HUES48 (cell line): ENCODE data around the gene FRMD6.

Source experiments
- H3K27ac ChIP-seq: one replicate; pipeline ENCODE4 v1.7.0; 2013; ENCODE audit warnings: low read depth, low read length, inconsistent platforms
- H3K27me3 ChIP-seq: 2 replicates; pipeline ENCODE4 v1.6.1; 2013; ENCODE audit warnings: mild to moderate bottlenecking, low read length; ENCODE audit not compliant: control insufficient read depth, insufficient read depth
- H3K36me3 ChIP-seq: 2 replicates; pipeline ENCODE4 v1.6.1; 2013; ENCODE audit warnings: low read length; ENCODE audit not compliant: control insufficient read depth, insufficient read depth
- H3K4me1 ChIP-seq: 2 replicates; pipeline ENCODE4 v1.6.1; 2013; ENCODE audit warnings: mild to moderate bottlenecking, low read length; ENCODE audit not compliant: control insufficient read depth, insufficient read depth
- H3K4me3 ChIP-seq: 2 replicates; pipeline ENCODE4 v1.5.1; 2013; ENCODE audit warnings: mild to moderate bottlenecking, low read depth, low read length
- H3K9ac ChIP-seq: 2 replicates; pipeline ENCODE4 v1.6.1; 2013; ENCODE audit warnings: mild to moderate bottlenecking, low read depth, low read length, moderate library complexity
- H3K9me3 ChIP-seq: 2 replicates; pipeline ENCODE4 v1.6.1; 2013; ENCODE audit warnings: low read length; ENCODE audit not compliant: control insufficient read depth, insufficient read depth

FRMD6 gene

DNA sequence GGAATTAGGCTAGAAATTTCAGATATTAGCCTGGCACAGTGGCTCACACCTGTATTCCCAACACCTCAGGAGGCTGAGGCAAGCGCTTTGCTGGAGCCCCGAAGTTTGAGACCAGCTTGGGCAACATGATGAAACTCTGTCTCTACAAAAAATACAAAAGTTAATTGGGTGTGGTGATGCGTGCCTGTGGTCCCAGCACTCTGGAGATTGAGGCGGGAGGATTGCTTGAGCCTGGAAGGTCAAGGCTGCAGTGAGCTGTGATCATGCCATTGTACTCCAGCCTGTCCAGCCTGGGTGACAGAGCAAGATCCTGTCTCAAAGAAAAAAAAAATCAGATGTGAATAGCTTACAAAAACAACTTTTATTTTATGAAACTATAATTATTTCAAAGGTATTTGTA is 15.1 kb downstream of the FRMD6 start:
- H3K9me3 ChIP-seq = no peaks in the 10 kb centered on the region
- H3K4me1 ChIP-seq = peaks cover 4% of the 10 kb centered on the region; the same call in 1 of the 2 replicates
- H3K27ac ChIP-seq = no peak overlapping the region
- H3K9ac ChIP-seq = no peak overlapping the region
- no peaks in the 10 kb centered on the region for H3K27me3 ChIP-seq
- H3K36me3 ChIP-seq = no peaks in the 10 kb centered on the region
- no peak overlapping the region for H3K4me3 ChIP-seq

DNA sequence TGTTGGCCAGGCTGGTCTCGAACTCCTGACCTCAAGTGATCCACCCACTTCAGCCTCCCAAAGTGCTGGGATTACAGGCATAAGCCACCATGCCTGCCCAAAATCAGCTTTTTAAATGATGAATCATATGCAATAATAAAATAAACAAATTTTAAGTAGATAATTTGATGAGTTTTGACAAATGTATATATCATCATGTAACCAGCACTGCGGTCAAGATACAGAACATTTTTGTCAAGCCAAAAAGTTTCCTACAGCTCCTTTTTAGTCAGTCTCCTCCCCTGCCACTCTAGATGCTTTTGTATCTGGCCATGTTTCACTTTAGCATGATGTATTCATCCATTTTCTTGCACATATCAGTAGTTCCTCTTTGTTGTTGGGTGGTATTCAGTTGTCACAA is 17.2 kb downstream of the FRMD6 start:
- Histone ChIP-seq H3K27me3 (no peaks in the 10 kb centered on the region), H3K4me3 (no peak overlapping the region), H3K36me3 (no peaks in the 10 kb centered on the region), H3K27ac (no peak overlapping the region), H3K9me3 (no peaks in the 10 kb centered on the region), H3K9ac (no peak overlapping the region), H3K4me1 (peaks cover 4% of the 10 kb centered on the region; the same call in 1 of the 2 replicates)

DNA sequence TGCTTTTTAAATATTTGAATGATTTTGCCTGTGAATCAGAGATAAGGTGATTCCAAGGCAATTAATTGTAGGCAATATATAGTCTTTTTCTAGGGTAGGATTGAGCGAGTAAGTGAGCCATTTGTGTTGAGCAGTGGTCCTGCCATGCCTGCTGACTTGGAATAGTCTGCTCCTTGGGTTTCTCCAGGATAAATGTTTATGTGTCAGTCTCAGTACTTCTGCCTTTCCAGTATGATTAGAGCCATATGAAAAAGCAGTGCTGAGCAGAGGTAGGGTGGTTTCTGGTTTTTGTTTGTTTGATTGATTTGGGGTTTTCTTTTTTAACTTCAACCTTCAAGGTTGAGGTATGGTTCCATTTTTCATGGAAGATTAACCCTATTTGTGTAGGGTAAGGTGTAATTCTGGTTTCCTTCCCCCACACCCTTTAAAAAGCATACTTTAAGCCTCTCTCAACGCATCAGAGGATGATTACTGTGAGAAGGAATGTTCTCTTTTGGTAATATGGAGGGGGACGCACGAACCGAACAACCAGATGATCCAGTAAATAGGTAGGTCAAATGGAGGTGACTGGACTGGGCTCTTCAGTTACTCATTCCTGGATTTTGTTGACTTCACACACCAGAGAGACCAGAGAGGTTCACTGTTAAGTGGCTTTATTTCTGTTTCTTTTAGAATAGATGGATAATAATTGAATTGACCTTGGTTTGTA is 22.7 kb downstream of the FRMD6 start:
- Histone ChIP-seq H3K27ac (no peak overlapping the region), H3K27me3 (no peaks in the 10 kb centered on the region), H3K9me3 (no peaks in the 10 kb centered on the region), H3K4me3 (no peak overlapping the region), H3K9ac (no peak overlapping the region), H3K4me1 (peaks cover 2% of the 10 kb centered on the region; the same call in 1 of the 2 replicates), H3K36me3 (no peaks in the 10 kb centered on the region)

DNA sequence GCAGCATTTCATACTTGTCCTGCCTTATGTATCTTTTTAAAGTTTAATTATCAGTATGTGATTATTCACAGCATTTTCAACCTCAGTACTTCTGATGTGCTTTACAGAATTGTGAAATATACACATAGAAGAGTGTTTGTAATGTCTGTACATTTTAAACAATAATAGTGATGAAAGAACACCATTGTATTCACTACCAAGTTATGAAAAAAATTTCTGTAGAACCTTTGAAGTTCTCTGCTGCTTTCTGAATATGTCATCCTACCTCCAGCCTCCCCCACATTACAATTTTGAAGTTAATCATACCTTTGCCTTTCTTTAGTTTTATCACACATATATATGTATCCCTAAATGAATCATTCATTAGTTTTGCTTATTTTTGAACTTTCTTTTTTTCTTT is 24.8 kb downstream of the FRMD6 start:
- Histone ChIP-seq H3K27me3 (no peaks in the 10 kb centered on the region), H3K36me3 (no peaks in the 10 kb centered on the region), H3K4me3 (no peak overlapping the region), H3K9me3 (no peaks in the 10 kb centered on the region), H3K27ac (no peak overlapping the region), H3K4me1 (peaks cover 11% of the 10 kb centered on the region; the same call in 1 of the 2 replicates), H3K9ac (no peak overlapping the region)

DNA sequence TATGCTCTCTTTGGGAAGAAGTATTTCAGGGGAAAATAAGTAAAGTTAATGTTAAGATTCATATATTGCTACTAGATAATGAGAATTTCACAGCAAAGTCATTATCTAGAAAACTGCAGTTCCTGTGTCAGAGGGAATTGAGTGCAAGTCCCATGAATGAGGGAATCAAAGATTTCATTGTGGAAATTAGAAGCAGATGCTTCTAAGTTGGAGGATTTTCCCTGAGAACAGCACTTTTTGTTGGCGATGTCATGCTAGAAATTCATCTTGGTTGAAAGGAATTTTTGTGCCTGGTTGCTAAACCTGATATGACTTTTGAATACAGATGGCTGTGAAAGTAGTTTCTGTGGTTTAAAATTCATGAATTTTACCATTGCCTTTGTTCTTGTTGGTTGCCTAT is 25.6 kb downstream of the FRMD6 start:
- Histone ChIP-seq H3K36me3 (no peaks in the 10 kb centered on the region), H3K27me3 (no peaks in the 10 kb centered on the region), H3K9ac (no peak overlapping the region), H3K4me3 (no peak overlapping the region), H3K4me1 (peaks cover 14% of the 10 kb centered on the region; the same call in 1 of the 2 replicates), H3K9me3 (no peaks in the 10 kb centered on the region), H3K27ac (no peak overlapping the region)

DNA sequence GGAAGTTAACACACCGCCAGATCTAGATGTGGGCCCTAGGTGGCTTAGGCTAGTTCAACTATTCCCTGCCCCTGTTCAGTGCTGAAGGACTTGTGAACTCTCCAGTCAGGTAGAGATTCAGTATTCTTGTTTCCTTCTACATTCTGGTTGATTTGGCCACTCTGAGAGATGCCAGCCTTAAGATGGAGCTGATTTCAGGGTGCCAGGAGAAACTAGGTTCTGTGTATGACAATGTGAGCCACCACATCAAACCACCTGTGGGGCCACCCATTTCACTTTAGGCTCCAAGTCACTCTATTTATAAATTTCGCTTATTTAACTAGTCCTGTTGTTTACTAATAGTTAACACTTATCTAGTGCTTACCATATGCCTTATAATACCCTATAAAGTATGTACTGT is 26.0 kb downstream of the FRMD6 start:
- Histone ChIP-seq H3K4me3 (no peak overlapping the region), H3K27ac (no peak overlapping the region), H3K4me1 (peaks cover 19% of the 10 kb centered on the region; the same call in 1 of the 2 replicates), H3K9me3 (no peaks in the 10 kb centered on the region), H3K27me3 (no peaks in the 10 kb centered on the region), H3K36me3 (no peaks in the 10 kb centered on the region), H3K9ac (no peak overlapping the region)

DNA sequence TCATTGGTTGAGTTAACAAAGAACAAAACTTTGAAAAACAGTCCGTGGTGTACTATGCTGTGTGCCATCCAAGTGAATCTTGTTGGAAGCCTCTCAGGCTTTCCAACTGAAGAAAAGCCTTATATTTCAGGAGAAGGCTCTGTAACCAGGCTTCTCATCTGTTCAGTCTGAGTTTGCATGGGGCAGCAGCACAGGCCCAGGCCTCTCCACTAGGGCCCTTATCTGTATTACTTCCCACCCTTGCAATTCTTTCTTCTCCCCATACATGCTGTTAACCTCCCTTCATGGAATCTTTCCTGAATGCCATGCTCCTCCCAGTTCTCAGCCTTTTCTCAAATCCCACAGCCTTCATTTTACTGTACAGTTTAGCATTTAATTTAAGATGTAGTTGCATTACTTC is 28.3 kb downstream of the FRMD6 start:
- Histone ChIP-seq H3K9me3 (no peaks in the 10 kb centered on the region), H3K36me3 (no peaks in the 10 kb centered on the region), H3K27me3 (no peaks in the 10 kb centered on the region), H3K27ac (no peak overlapping the region), H3K9ac (no peak overlapping the region), H3K4me1 (peaks cover 19% of the 10 kb centered on the region; the same call in 1 of the 2 replicates), H3K4me3 (no peak overlapping the region)

DNA sequence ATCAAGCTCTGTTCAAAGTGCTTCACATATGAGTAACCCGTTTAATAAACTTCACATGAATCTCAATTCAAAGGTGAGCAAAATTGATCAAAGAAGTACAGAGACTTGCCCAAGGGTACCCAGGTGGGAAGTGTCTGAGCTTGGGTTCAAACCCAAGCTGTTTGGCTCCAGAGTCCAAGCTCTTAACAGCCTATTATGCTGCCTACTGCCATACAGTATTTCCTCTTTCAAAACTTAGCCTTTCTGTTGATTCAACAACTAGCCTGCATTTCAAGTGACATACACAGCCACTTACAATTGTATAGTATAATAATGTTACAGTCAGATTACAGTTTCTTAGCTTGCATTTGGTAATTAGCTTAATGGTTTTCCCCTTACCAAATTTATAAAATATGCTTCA is 29.7 kb downstream of the FRMD6 start:
- Histone ChIP-seq H3K27ac (no peak overlapping the region), H3K9ac (no peak overlapping the region), H3K4me3 (no peak overlapping the region), H3K4me1 (peaks cover 19% of the 10 kb centered on the region; the same call in 1 of the 2 replicates), H3K27me3 (no peaks in the 10 kb centered on the region), H3K9me3 (no peaks in the 10 kb centered on the region), H3K36me3 (no peaks in the 10 kb centered on the region)

DNA sequence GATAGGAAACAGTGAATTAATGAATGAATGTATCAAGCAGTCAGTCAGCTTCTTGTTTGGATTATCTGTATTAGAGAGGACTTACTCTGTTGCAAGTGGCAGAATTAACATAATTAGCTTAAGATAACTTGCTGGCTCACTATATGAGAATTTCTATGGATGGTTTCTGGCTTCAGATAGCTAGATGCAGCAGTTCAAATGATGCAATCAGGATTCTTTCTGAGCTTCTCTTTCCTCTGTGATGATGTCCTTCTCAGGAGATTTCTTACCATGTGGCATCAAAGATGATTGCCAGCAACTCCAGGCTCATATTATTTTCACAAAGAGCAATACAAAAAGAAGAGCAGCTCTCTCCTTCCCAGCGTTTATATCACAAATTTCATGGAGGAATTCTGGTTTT is 30.7 kb downstream of the FRMD6 start:
- H3K4me1 ChIP-seq = peaks cover 19% of the 10 kb centered on the region; the same call in 1 of the 2 replicates
- H3K27me3 ChIP-seq = no peaks in the 10 kb centered on the region
- H3K36me3 ChIP-seq = no peaks in the 10 kb centered on the region
- H3K9me3 ChIP-seq = no peaks in the 10 kb centered on the region
- no peak overlapping the region for H3K27ac ChIP-seq
- no peak overlapping the region for H3K9ac ChIP-seq
- H3K4me3 ChIP-seq = no peak overlapping the region

DNA sequence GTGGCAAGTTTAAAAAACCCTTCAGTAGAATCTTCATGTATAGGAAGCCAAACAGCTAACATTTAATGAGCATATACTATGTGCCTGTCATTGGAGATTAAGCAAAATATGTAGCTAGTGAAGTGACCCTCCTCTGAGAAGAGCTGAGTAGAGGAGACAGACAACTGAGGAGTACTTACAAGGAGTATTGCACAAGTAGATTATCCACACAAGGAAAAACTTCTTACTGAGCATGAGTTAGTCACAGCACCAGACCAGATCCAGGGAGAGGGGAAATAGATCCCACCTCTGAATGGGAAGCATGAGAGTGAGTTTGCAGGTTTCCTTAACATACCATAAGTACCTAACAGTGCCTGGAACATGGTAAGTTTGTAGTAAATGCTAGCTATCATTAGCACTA is 33.0 kb downstream of the FRMD6 start:
- Histone ChIP-seq H3K27me3 (no peaks in the 10 kb centered on the region), H3K9ac (no peak overlapping the region)

DNA sequence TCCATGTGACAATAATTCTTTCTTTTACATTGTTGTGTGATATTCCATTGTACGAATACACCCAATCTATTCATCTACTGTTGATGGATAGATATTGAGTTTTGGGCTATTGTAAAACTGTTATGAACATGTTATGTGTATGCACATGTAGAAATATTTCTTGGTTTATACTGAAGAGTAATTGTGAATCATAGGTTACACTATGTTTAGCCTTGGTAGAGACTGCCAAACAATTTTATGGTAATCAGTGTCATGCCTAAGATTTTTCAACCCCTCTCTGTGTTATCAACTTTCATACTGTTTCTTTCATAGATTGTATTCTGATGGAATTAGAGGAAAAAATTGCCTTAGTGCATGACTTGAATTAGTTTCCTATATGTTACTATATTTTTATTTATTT is 39.5 kb downstream of the FRMD6 start:
- no peaks in the 10 kb centered on the region for H3K27me3 ChIP-seq
- H3K36me3 ChIP-seq = peaks cover 4% of the 10 kb centered on the region; the same call in 1 of the 2 replicates
- H3K27ac ChIP-seq = no peak overlapping the region
- no peak overlapping the region for H3K9ac ChIP-seq
- no peaks in the 10 kb centered on the region for H3K4me1 ChIP-seq
- H3K9me3 ChIP-seq = no peaks in the 10 kb centered on the region
- no peak overlapping the region for H3K4me3 ChIP-seq

More for the DNA sequence above, 33.0 kb downstream of the FRMD6 start:
- H3K36me3 ChIP-seq = peaks cover under 1% of the 10 kb centered on the region; the same call in 1 of the 2 replicates
- no peak overlapping the region for H3K4me3 ChIP-seq
- no peak overlapping the region for H3K27ac ChIP-seq
- no peaks in the 10 kb centered on the region for H3K9me3 ChIP-seq
- peaks cover 14% of the 10 kb centered on the region; the same call in 1 of the 2 replicates for H3K4me1 ChIP-seq
